ENCODE results near the gene RFC5. TPM values are rescaled to one million over a fixed set of nuclear protein-coding genes. Genes with fewer than 3 reads are reported as not detected.

The RFC5 gene
- polyA plus RNA-seq, 3 donors = 6.6 to 8.0 (median 7.5) TPM

GRCh38 chr12:118064608-118065007, 48.1 kb downstream of the RFC5 start:
- no peaks in the 10 kb centered on the region for H3K9me3 Mint-ChIP-seq
- H2AFZ ChIP-seq (ENCODE audit: insufficient read depth, low read depth, low read length, poor library complexity, severe bottlenecking) = no peak overlapping the region
- H3K4me1 ChIP-seq (ENCODE audit: control insufficient read depth in 1 of 2, insufficient read depth in 2 of 2, low read length in 2 of 2) = peaks cover 49 to 54% of the 10 kb centered on the region in 2 donors
- DNase-seq = peak in 2 of 3 donors; percentile 30 to 38
- H3K36me3 ChIP-seq (replicated peaks in 1 of 2; ENCODE audit: control insufficient read depth in 1 of 2, insufficient read depth in 2 of 2, low read length in 2 of 2) = no peaks in the 10 kb centered on the region
- H3K27ac ChIP-seq (ENCODE audit: low read depth in 1 of 2, low read length in 2 of 2) = peak overlapping the region in 1 of 2 donors; percentile 21
- H3K4me3 Mint-ChIP-seq = peak overlapping the region in 1 of 2 donors; percentile 21
- H3K36me3 Mint-ChIP-seq = peaks cover 3% of the 10 kb centered on the region in 2 donors
- WGBS (ENCODE audit: insufficient coverage) = no CpG with 5 or more reads among the region's 2 CpGs
- H3K9me3 ChIP-seq (replicated peaks in 1 of 2; ENCODE audit: control insufficient read depth in 1 of 2, insufficient read depth in 1 of 2, low read length in 2 of 2) = no peaks in the 10 kb centered on the region
- peaks cover 5 to 8% (median 8%) of the 10 kb centered on the region in 3 donors for H3K27me3 Mint-ChIP-seq (ENCODE audit: low read depth in 3 of 3)
- H3K4me1 Mint-ChIP-seq = peaks cover 51% of the 10 kb centered on the region
- H3K4me2 ChIP-seq (replicated peaks; ENCODE audit: extremely low read depth, low read length, poor library complexity, severe bottlenecking) = peak overlapping the region; percentile 71
- peaks cover 28% of the 10 kb centered on the region for H3K79me2 ChIP-seq (ENCODE audit: insufficient read depth, low read length)
- intact Hi-C loops (cut with micrococcal nuclease) = loop anchor here (5.0 to 10.0 kb wide), 2 partner anchors 47 to 310 kb away; partner anchors contain the start of genes RFC5 (in 2 of the 2), SUDS3 (in 1 of the 2) and TAOK3 (in 1 of the 2)
- peak overlapping the region in 1 of 7 donors; percentile 17 for H3K27ac Mint-ChIP-seq
- H3K4me3 ChIP-seq (replicated peaks in 1 of 3; ENCODE audit: low read depth in 2 of 3, low read length in 3 of 3) = peak overlapping the region in 1 of 3 experiments; percentile 63
- H3K27me3 ChIP-seq (ENCODE audit: control insufficient read depth in 2 of 2, insufficient read depth in 2 of 2, low read length in 2 of 2) = no peaks in the 10 kb centered on the region
- H4K20me1 ChIP-seq (ENCODE audit: insufficient read depth, low read length) = no peaks in the 10 kb centered on the region
- peak; percentile 25 for TF ChIP-seq CTCF (IDR thresholded peaks at IDR 0.05)
- H3K9ac ChIP-seq (ENCODE audit: insufficient read depth, low read length, poor library complexity, severe bottlenecking) = no peak overlapping the region

- H2AFZ ChIP-seq (ENCODE audit: insufficient read depth, low read depth, low read length, poor library complexity, severe bottlenecking) = no peak overlapping the region
- peaks cover 3% of the 10 kb centered on the region in 2 donors for H3K36me3 Mint-ChIP-seq
- H3K4me1 Mint-ChIP-seq = peaks cover 43% of the 10 kb centered on the region
- no peaks in the 10 kb centered on the region for H4K20me1 ChIP-seq (ENCODE audit: insufficient read depth, low read length)
- WGBS (ENCODE audit: insufficient coverage) = no CpG with 5 or more reads among the region's 1 CpG
- intact Hi-C loops (cut with micrococcal nuclease) = loop anchor here in 1 of 2 donors (10.0 kb wide), 1 partner anchor 309 kb away; the partner anchor contains the start of genes SUDS3 and TAOK3
- H3K9ac ChIP-seq (ENCODE audit: insufficient read depth, low read length, poor library complexity, severe bottlenecking) = no peak overlapping the region
- peak overlapping the region in 1 of 3 experiments; percentile 63 for H3K4me3 ChIP-seq (replicated peaks in 1 of 3; ENCODE audit: low read depth in 2 of 3, low read length in 3 of 3)
- H3K27ac Mint-ChIP-seq = peak overlapping the region in 3 of 7 donors; percentile 9 to 68 (median 15)
- no peak for TF ChIP-seq CTCF (IDR thresholded peaks at IDR 0.05)
- peaks cover 6 to 8% (median 8%) of the 10 kb centered on the region in 3 donors for H3K27me3 Mint-ChIP-seq (ENCODE audit: low read depth in 3 of 3)
- H3K4me1 ChIP-seq (ENCODE audit: control insufficient read depth in 1 of 2, insufficient read depth in 2 of 2, low read length in 2 of 2) = peaks cover 41 to 47% of the 10 kb centered on the region in 2 donors
- H3K27ac ChIP-seq (ENCODE audit: low read depth in 1 of 2, low read length in 2 of 2) = peak overlapping the region in 1 of 2 donors; percentile 21
- H3K4me3 Mint-ChIP-seq = peak overlapping the region in 1 of 2 donors; percentile 76
- DNase-seq = peak in 2 of 3 donors; percentile 23 to 25
- H3K9me3 ChIP-seq (replicated peaks in 1 of 2; ENCODE audit: control insufficient read depth in 1 of 2, insufficient read depth in 1 of 2, low read length in 2 of 2) = no peaks in the 10 kb centered on the region
- H3K79me2 ChIP-seq (ENCODE audit: insufficient read depth, low read length) = peaks cover 20% of the 10 kb centered on the region
- H3K4me2 ChIP-seq (replicated peaks; ENCODE audit: extremely low read depth, low read length, poor library complexity, severe bottlenecking) = peak overlapping the region; percentile 71
- no peaks in the 10 kb centered on the region for H3K27me3 ChIP-seq (ENCODE audit: control insufficient read depth in 2 of 2, insufficient read depth in 2 of 2, low read length in 2 of 2)
- H3K9me3 Mint-ChIP-seq = no peaks in the 10 kb centered on the region
- H3K36me3 ChIP-seq (replicated peaks in 1 of 2; ENCODE audit: control insufficient read depth in 1 of 2, insufficient read depth in 2 of 2, low read length in 2 of 2) = no peaks in the 10 kb centered on the region
Measured at GRCh38 chr12:118065380-118065779, 48.9 kb downstream of the RFC5 start.

Measured in CD14-positive monocyte (primary cell).